ENCODE results near the gene GDAP2. TPM values are rescaled to one million over a fixed set of nuclear protein-coding genes. Genes with fewer than 3 reads are reported as not detected.
"Not testable (repeated sequence)": the region's sequence is repeated elsewhere in the genome, so short reads cannot be mapped to it uniquely, and the experiment has no call there.

Gene GDAP2
- total RNA-seq, 4 donors from 2014 or later = 9.1 to 25.0 (median 16.2) TPM

DNA sequence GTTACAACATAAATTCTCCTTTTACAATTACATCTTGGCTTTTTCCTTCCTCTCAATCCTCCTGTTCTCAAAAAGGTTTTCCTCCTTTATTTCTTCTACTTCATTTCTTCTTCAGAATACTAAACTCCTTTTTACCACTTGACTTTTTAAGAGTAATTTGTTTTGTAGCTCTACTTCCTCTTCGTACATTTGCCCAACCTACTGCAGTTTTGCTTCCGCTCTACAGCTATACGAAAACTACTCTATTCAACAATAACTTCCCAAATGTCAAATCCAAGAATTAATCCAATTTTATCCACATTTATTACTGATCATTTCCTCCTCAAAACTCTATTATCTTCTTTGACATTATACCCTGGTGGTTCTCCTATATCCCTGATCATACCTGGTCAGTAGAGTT, 3.4 kb downstream of the GDAP2 start:
- Histone ChIP-seq H3K27me3 (no peaks in the 10 kb centered on the region), H3K9me3 (no peaks in the 10 kb centered on the region), H3K4me3 (no peak overlapping the region), H3K4me1 (peaks cover 12 to 32% (median 13%) of the 10 kb centered on the region in 3 donors), H3K36me3 (peaks cover 0 to 6% (median 0%) of the 10 kb centered on the region in 3 donors), H3K27ac (no peak overlapping the region)
- 79 to 86% methylated on average over 3 of the region's 3 CpGs for WGBS, 2 donors
- TF ChIP-seq, protein P1, sequence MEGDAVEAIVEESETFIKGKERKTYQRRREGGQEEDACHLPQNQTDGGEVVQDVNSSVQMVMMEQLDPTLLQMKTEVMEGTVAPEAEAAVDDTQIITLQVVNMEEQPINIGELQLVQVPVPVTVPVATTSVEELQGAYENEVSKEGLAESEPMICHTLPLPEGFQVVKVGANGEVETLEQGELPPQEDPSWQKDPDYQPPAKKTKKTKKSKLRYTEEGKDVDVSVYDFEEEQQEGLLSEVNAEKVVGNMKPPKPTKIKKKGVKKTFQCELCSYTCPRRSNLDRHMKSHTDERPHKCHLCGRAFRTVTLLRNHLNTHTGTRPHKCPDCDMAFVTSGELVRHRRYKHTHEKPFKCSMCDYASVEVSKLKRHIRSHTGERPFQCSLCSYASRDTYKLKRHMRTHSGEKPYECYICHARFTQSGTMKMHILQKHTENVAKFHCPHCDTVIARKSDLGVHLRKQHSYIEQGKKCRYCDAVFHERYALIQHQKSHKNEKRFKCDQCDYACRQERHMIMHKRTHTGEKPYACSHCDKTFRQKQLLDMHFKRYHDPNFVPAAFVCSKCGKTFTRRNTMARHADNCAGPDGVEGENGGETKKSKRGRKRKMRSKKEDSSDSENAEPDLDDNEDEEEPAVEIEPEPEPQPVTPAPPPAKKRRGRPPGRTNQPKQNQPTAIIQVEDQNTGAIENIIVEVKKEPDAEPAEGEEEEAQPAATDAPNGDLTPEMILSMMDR (IDR thresholded peaks at IDR 0.05) = no peak
- TF ChIP-seq POLR2A (IDR thresholded peaks at IDR 0.05) = no peak
- no peak for DNase-seq
- intact Hi-C loops (cut with DNase I) = no loop called here

GRCh38 chr1:117922717-117923116, 6.7 kb downstream of the GDAP2 start:
- DNase-seq; H3K27ac ChIP-seq; H3K4me1 ChIP-seq; H3K4me3 ChIP-seq; H3K9me3 ChIP-seq; H3K27me3 ChIP-seq; intact Hi-C loops (cut with DNase I): not testable (repeated sequence)
- WGBS, 2 donors = 64 to 91% methylated on average over 3 to 6 of the region's 7 CpGs
- H3K36me3 ChIP-seq = peaks cover 0 to 32% (median 4%) of the 10 kb centered on the region in 3 donors

DNA sequence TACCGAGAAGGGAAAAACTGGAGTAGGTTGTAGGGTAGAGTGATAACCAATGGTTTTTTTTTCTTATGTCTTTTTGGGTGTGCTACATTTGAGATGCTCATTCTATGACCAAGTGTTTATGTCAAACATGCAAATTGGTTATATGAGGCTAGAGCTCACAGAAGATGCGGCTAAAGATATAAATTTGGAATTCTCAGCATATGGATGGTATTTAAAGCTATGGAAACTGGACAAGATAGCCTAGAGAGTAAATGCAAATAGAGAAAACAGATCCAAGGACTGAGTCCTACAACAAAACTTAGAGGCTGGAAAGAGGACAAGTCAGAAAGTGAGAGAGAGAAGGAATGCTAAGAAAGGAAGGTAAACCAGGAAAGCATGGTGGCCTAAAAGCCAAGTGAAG, 7.4 kb downstream of the GDAP2 start:
- WGBS, 2 donors = 96 to 99% methylated on average over 2 of the region's 2 CpGs
- intact Hi-C loops (cut with DNase I) = no loop called here
- Histone ChIP-seq H3K27me3 (no peaks in the 10 kb centered on the region), H3K9me3 (no peaks in the 10 kb centered on the region), H3K4me1 (peaks cover 0 to 2% (median 0%) of the 10 kb centered on the region in 3 donors), H3K4me3 (no peak overlapping the region), H3K36me3 (peaks cover 0 to 39% (median 4%) of the 10 kb centered on the region in 3 donors), H3K27ac (no peak overlapping the region)
- TF ChIP-seq, protein P1 (IDR thresholded peaks at IDR 0.05) = no peak
- TF ChIP-seq POLR2A (IDR thresholded peaks at IDR 0.05) = no peak
- DNase-seq = no peak

DNA sequence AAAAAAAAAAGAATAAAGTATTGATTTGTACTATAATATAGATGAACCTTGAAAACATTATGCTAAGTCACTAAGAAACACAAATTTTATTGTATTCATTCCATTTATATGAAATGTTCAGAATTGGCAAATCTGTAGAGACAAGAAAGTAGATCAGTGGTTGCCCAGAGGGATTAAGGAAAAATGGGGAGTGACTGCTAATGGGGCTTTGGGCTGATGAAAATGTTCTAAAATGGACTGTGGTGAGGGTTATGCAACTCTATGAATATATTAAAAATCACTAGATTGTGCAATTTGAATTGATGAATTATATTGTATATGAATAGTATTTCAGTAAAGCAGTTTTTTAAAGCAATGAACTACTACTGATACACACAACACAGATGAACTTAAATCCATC, 10.0 kb downstream of the GDAP2 start:
- DNase-seq = no peak
- TF ChIP-seq, protein P1 (IDR thresholded peaks at IDR 0.05) = no peak
- TF ChIP-seq POLR2A (IDR thresholded peaks at IDR 0.05) = no peak
- no peak overlapping the region for H3K27ac ChIP-seq
- peaks cover 0 to 65% (median 4%) of the 10 kb centered on the region in 3 donors for H3K36me3 ChIP-seq
- no peak overlapping the region for H3K4me3 ChIP-seq
- H3K9me3 ChIP-seq = no peaks in the 10 kb centered on the region
- H3K27me3 ChIP-seq = no peaks in the 10 kb centered on the region
- intact Hi-C loops (cut with DNase I) = no loop called here
- H3K4me1 ChIP-seq = no peaks in the 10 kb centered on the region

GRCh38 chr1:117911051-117911450, 18.4 kb downstream of the GDAP2 start:
- DNase-seq = no peak
- no peak overlapping the region for H3K4me3 ChIP-seq
- H3K9me3 ChIP-seq = no peaks in the 10 kb centered on the region
- intact Hi-C loops (cut with DNase I) = no loop called here
- no peak overlapping the region for H3K27ac ChIP-seq
- H3K4me1 ChIP-seq = no peaks in the 10 kb centered on the region
- H3K36me3 ChIP-seq = peaks cover 3 to 98% (median 5%) of the 10 kb centered on the region in 3 donors
- no peaks in the 10 kb centered on the region for H3K27me3 ChIP-seq
- no peak for TF ChIP-seq POLR2A (IDR thresholded peaks at IDR 0.05)
- TF ChIP-seq, protein P1 (IDR thresholded peaks at IDR 0.05) = no peak

DNA sequence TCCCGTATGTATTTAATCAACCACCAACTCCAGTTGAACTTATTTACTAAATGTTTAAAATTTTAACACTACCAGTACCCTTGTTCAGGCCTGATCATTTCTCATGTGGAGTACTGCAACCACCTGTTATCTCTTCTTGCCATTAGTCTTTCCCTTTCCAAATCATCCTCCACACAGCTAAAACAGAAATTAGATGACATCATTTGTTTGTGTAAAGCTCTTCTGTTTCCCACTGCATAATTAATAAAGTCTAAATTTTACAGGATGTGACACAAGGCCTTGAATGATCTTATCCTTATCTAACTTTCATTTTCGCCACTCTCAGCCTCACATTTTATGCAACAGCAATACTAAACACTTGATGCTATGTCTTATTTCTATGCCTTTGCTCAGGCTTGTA, 24.4 kb downstream of the GDAP2 start:
- Histone ChIP-seq H3K36me3 (peaks cover 0 to 99% (median 7%) of the 10 kb centered on the region in 3 donors), H3K4me3 (no peak overlapping the region), H3K4me1 (no peaks in the 10 kb centered on the region), H3K9me3 (no peaks in the 10 kb centered on the region), H3K27ac (no peak overlapping the region), H3K27me3 (no peaks in the 10 kb centered on the region)
- WGBS, 2 donors = 93% methylated on average over 2 of the region's 2 CpGs
- intact Hi-C loops (cut with DNase I) = no loop called here
- no peak for TF ChIP-seq POLR2A (IDR thresholded peaks at IDR 0.05)
- TF ChIP-seq, protein P1 (IDR thresholded peaks at IDR 0.05) = no peak
- DNase-seq = no peak
